ENCODE results near the gene TENM3. TPM values are rescaled to one million over a fixed set of nuclear protein-coding genes. Genes with fewer than 3 reads are reported as not detected.

Gene TENM3
- total RNA-seq, 1 donor from 2014 or later, result not detected

GRCh38 chr4:182314537-182314936 is 71.3 kb downstream of the TENM3 start:
- Mint-ChIP-seq H3K36me3 (ENCODE audit: low read depth) (no peaks in the 10 kb centered on the region), H3K9me3 (peaks cover 12% of the 10 kb centered on the region), H3K27me3 (ENCODE audit: insufficient read depth) (no peaks in the 10 kb centered on the region), H3K4me1 (ENCODE audit: low read depth) (no peaks in the 10 kb centered on the region), H3K27ac (no peak overlapping the region), H3K4me3 (no peak overlapping the region)
- DNase-seq (ENCODE audit: low spot score), result no peak
- intact Hi-C loops (cut with micrococcal nuclease), result no loop called here

DNA sequence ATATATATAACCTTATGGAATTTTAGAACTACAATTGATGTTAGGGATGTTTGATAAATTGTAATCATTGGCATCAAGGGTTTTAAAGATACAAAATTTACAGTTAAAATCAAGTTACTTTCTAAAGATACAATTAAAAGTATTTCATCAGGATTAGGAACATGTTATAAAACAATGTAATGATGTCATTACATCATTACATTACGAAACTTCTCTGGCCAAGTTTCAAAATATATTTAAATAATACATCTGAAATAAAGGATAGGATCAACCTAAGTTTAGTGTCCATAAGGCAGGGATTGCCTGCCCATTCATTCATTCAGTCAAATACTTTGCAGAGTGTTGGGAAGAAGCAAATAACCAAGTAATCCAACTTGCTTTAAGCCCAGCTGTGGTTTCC is 75.1 kb downstream of the TENM3 start:
- intact Hi-C loops (cut with micrococcal nuclease), result no loop called here
- no peak overlapping the region for H3K27ac Mint-ChIP-seq
- peaks cover 16% of the 10 kb centered on the region for H3K9me3 Mint-ChIP-seq
- no peaks in the 10 kb centered on the region for H3K4me1 Mint-ChIP-seq (ENCODE audit: low read depth)
- no peaks in the 10 kb centered on the region for H3K36me3 Mint-ChIP-seq (ENCODE audit: low read depth)
- H3K27me3 Mint-ChIP-seq (ENCODE audit: insufficient read depth), result no peaks in the 10 kb centered on the region
- no peak for DNase-seq (ENCODE audit: low spot score)
- H3K4me3 Mint-ChIP-seq, result no peak overlapping the region

- Mint-ChIP-seq H3K27ac (no peak overlapping the region), H3K4me3 (no peak overlapping the region), H3K9me3 (peaks cover 4% of the 10 kb centered on the region), H3K27me3 (ENCODE audit: insufficient read depth) (no peaks in the 10 kb centered on the region), H3K36me3 (ENCODE audit: low read depth) (no peaks in the 10 kb centered on the region), H3K4me1 (ENCODE audit: low read depth) (no peaks in the 10 kb centered on the region)
- no peak for DNase-seq (ENCODE audit: low spot score)
- intact Hi-C loops (cut with micrococcal nuclease), result no loop called here
Measured at GRCh38 chr4:182320092-182320491, 76.9 kb downstream of the TENM3 start.

DNA sequence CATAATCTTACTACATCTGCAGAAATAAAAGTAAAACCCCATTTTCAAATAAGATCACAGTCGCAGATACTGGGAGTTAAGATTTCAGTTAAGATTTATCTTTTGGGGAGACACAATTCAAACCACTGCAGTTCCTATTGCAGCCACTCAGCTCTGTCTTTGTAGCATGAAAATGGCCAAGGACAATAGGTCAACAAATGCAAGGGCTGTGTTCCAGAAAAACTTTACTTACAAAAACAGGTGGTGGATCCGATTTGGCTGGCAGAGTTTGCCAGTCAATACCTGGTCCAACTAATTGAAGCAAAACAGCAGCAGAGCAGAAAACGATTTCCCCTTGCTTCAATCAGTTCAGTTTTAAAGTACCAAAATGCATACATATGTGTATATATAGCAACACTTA is 77.4 kb downstream of the TENM3 start:
- DNase-seq (ENCODE audit: low spot score), result no peak
- H3K4me3 Mint-ChIP-seq, result no peak overlapping the region
- no peak overlapping the region for H3K27ac Mint-ChIP-seq
- H3K4me1 Mint-ChIP-seq (ENCODE audit: low read depth), result no peaks in the 10 kb centered on the region
- no peaks in the 10 kb centered on the region for H3K27me3 Mint-ChIP-seq (ENCODE audit: insufficient read depth)
- intact Hi-C loops (cut with micrococcal nuclease), result no loop called here
- peaks cover 4% of the 10 kb centered on the region for H3K9me3 Mint-ChIP-seq
- H3K36me3 Mint-ChIP-seq (ENCODE audit: low read depth), result no peaks in the 10 kb centered on the region

DNA sequence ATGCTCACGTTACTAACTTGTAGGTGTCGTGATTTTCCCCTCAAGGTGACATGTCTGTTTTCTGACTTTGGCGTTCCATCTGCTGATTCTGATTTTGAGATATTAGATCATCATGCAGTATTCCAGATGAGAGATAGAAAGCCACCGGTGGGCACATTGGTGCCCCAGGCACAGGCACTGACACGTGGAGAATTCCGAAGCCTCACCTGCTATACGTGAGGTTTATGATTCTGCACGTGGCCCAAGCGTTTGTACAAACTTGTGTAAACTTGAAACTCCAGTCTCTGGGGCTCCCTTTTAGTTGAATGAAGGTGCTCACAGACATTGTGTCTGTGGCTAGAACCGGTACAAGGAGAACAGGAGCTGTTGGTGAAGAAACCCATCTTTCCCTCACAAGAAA is 81.1 kb downstream of the TENM3 start:
- no peak for DNase-seq (ENCODE audit: low spot score)
- intact Hi-C loops (cut with micrococcal nuclease), result no loop called here
- H3K27ac Mint-ChIP-seq, result no peak overlapping the region
- H3K27me3 Mint-ChIP-seq (ENCODE audit: insufficient read depth), result no peaks in the 10 kb centered on the region
- peaks cover 4% of the 10 kb centered on the region for H3K9me3 Mint-ChIP-seq
- H3K4me3 Mint-ChIP-seq, result no peak overlapping the region
- no peaks in the 10 kb centered on the region for H3K4me1 Mint-ChIP-seq (ENCODE audit: low read depth)
- no peaks in the 10 kb centered on the region for H3K36me3 Mint-ChIP-seq (ENCODE audit: low read depth)

- no peaks in the 10 kb centered on the region for H3K27me3 Mint-ChIP-seq (ENCODE audit: insufficient read depth)
- no peaks in the 10 kb centered on the region for H3K4me1 Mint-ChIP-seq (ENCODE audit: low read depth)
- peaks cover 4% of the 10 kb centered on the region for H3K9me3 Mint-ChIP-seq
- H3K4me3 Mint-ChIP-seq, result no peak overlapping the region
- intact Hi-C loops (cut with micrococcal nuclease), result no loop called here
- no peak for DNase-seq (ENCODE audit: low spot score)
- no peaks in the 10 kb centered on the region for H3K36me3 Mint-ChIP-seq (ENCODE audit: low read depth)
- no peak overlapping the region for H3K27ac Mint-ChIP-seq
Measured at GRCh38 chr4:182325397-182325796, 82.2 kb downstream of the TENM3 start.

- no peak for DNase-seq (ENCODE audit: low spot score)
- Mint-ChIP-seq H3K27me3 (ENCODE audit: insufficient read depth) (no peaks in the 10 kb centered on the region), H3K36me3 (ENCODE audit: low read depth) (no peaks in the 10 kb centered on the region), H3K27ac (no peak overlapping the region), H3K9me3 (peaks cover 4% of the 10 kb centered on the region), H3K4me1 (ENCODE audit: low read depth) (no peaks in the 10 kb centered on the region), H3K4me3 (no peak overlapping the region)
- intact Hi-C loops (cut with micrococcal nuclease), result no loop called here
Measured at GRCh38 chr4:182325848-182326255, 82.7 kb downstream of the TENM3 start.

- no peaks in the 10 kb centered on the region for H3K36me3 Mint-ChIP-seq (ENCODE audit: low read depth)
- no peak overlapping the region for H3K4me3 Mint-ChIP-seq
- no peaks in the 10 kb centered on the region for H3K27me3 Mint-ChIP-seq (ENCODE audit: insufficient read depth)
- no peaks in the 10 kb centered on the region for H3K4me1 Mint-ChIP-seq (ENCODE audit: low read depth)
- intact Hi-C loops (cut with micrococcal nuclease), result no loop called here
- no peak overlapping the region for H3K27ac Mint-ChIP-seq
- H3K9me3 Mint-ChIP-seq, result no peaks in the 10 kb centered on the region
- no peak for DNase-seq (ENCODE audit: low spot score)
Measured at GRCh38 chr4:182328505-182328904, 85.3 kb downstream of the TENM3 start.

DNA sequence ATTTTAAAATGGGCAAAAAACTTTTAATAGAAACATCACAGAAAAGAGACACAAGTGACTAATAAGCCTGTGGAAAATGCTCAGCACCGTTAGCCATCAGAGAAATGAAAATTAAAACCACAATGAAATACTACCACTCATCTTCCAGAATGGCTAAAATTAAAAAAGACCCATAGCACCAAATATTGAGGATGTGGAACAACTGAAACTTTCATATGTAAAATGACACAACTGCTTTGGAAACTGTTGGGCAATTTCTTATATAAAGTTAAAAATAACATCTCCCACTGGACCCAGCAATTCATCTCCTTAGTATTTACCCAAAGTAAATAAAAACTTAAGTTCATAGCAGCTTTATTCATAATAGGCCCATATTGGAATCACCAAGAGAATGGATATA is 94.2 kb downstream of the TENM3 start:
- no peaks in the 10 kb centered on the region for H3K9me3 Mint-ChIP-seq
- no peak overlapping the region for H3K27ac Mint-ChIP-seq
- H3K4me1 Mint-ChIP-seq (ENCODE audit: low read depth), result no peaks in the 10 kb centered on the region
- H3K27me3 Mint-ChIP-seq (ENCODE audit: insufficient read depth), result no peaks in the 10 kb centered on the region
- no peaks in the 10 kb centered on the region for H3K36me3 Mint-ChIP-seq (ENCODE audit: low read depth)
- intact Hi-C loops (cut with micrococcal nuclease), result no loop called here
- H3K4me3 Mint-ChIP-seq, result no peak overlapping the region
- no peak for DNase-seq (ENCODE audit: low spot score)

DNA sequence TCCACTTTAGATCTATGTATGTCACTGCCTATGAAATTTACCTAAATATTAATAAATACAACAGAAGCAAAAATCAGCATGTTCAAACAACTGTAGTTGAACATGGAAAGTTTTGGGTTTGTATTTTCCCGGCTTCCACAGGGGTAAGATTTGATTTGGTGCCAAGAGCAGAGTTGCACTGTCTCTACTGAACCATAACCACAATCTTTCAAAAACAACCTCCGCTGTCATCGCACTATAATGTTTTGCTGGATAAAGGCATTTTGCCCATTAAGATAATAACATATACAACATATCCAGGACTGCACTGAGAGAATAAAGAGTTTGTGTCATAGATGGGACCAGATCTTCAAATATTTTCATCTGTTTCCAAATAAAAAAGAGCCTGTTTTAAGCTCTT is 94.9 kb downstream of the TENM3 start:
- Mint-ChIP-seq H3K4me3 (no peak overlapping the region), H3K36me3 (ENCODE audit: low read depth) (no peaks in the 10 kb centered on the region), H3K27me3 (ENCODE audit: insufficient read depth) (no peaks in the 10 kb centered on the region), H3K4me1 (ENCODE audit: low read depth) (no peaks in the 10 kb centered on the region), H3K9me3 (no peaks in the 10 kb centered on the region), H3K27ac (no peak overlapping the region)
- DNase-seq (ENCODE audit: low spot score), result no peak
- intact Hi-C loops (cut with micrococcal nuclease), result no loop called here

DNA sequence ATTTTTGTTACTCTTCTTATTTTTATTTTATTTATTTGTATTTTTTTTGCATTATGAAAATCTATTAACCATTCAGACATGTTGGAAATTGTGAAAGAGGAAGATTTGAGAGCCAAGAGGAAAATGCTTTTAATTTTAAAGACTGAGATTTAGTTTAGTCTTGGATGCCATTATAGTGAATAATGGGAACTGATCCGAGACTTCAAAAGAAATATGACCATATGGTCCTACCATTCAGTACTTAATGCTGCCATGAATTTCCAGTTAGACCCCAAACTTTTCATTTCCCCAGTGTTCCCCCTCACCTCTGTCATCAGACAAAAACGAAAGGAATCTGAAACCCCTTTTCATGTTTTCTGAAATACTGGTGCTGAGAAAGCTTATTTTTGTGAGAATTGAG is 95.5 kb downstream of the TENM3 start:
- Mint-ChIP-seq H3K27ac (no peak overlapping the region), H3K4me3 (no peak overlapping the region), H3K4me1 (ENCODE audit: low read depth) (no peaks in the 10 kb centered on the region), H3K27me3 (ENCODE audit: insufficient read depth) (no peaks in the 10 kb centered on the region), H3K9me3 (no peaks in the 10 kb centered on the region), H3K36me3 (ENCODE audit: low read depth) (no peaks in the 10 kb centered on the region)
- intact Hi-C loops (cut with micrococcal nuclease), result no loop called here
- no peak for DNase-seq (ENCODE audit: low spot score)

GRCh38 chr4:182339221-182339641 is 96.0 kb downstream of the TENM3 start:
- no peaks in the 10 kb centered on the region for H3K9me3 Mint-ChIP-seq
- H3K36me3 Mint-ChIP-seq (ENCODE audit: low read depth), result no peaks in the 10 kb centered on the region
- no peaks in the 10 kb centered on the region for H3K27me3 Mint-ChIP-seq (ENCODE audit: insufficient read depth)
- H3K27ac Mint-ChIP-seq, result no peak overlapping the region
- H3K4me1 Mint-ChIP-seq (ENCODE audit: low read depth), result no peaks in the 10 kb centered on the region
- intact Hi-C loops (cut with micrococcal nuclease), result no loop called here
- no peak for DNase-seq (ENCODE audit: low spot score)
- no peak overlapping the region for H3K4me3 Mint-ChIP-seq

DNA sequence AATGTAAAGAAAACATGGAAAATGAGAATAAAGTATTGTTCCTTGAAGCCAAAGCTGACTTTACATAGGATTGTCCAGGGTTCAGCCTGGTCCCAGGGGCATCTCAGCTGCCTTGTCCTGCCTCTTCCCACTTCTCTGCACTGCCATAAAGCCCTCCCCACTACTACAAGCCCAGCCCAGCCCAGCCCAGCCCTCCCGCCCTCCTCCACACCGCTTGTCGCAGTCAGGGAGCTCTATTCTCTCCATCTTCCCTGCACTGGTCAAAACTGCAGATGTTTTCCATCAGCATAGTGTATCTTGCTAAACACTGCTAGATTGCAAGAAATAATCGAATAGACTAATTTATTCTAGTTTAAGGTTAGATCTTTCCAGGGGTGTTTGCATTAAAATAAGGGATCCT is 100.3 kb downstream of the TENM3 start:
- H3K4me3 Mint-ChIP-seq, result no peak overlapping the region
- no peak overlapping the region for H3K27ac Mint-ChIP-seq
- no peaks in the 10 kb centered on the region for H3K4me1 Mint-ChIP-seq (ENCODE audit: low read depth)
- no peaks in the 10 kb centered on the region for H3K27me3 Mint-ChIP-seq (ENCODE audit: insufficient read depth)
- DNase-seq (ENCODE audit: low spot score), result no peak
- intact Hi-C loops (cut with micrococcal nuclease), result no loop called here
- H3K9me3 Mint-ChIP-seq, result no peaks in the 10 kb centered on the region
- no peaks in the 10 kb centered on the region for H3K36me3 Mint-ChIP-seq (ENCODE audit: low read depth)

GRCh38 chr4:182344968-182345367 is 101.8 kb downstream of the TENM3 start:
- no peak overlapping the region for H3K27ac Mint-ChIP-seq
- no peak for DNase-seq (ENCODE audit: low spot score)
- intact Hi-C loops (cut with micrococcal nuclease), result no loop called here
- H3K4me1 Mint-ChIP-seq (ENCODE audit: low read depth), result no peaks in the 10 kb centered on the region
- no peaks in the 10 kb centered on the region for H3K36me3 Mint-ChIP-seq (ENCODE audit: low read depth)
- H3K9me3 Mint-ChIP-seq, result no peaks in the 10 kb centered on the region
- H3K4me3 Mint-ChIP-seq, result no peak overlapping the region
- H3K27me3 Mint-ChIP-seq (ENCODE audit: insufficient read depth), result no peaks in the 10 kb centered on the region
